OCI-LY1 (cell line): ENCODE results near the gene EBF3.

Experiments used
- H2AFZ ChIP-seq: fragments of 200-600 bp; sonication (generic), shearing (Covaris generic); 2 replicates; pipeline ENCODE4 v1.6.0; 2014; ENCODE audit warnings: antibody characterized with exemption, mild to moderate bottlenecking, low read length
- H3F3A ChIP-seq: fragments of 200-600 bp; sonication (generic), shearing (Covaris generic); 2 replicates; pipeline ENCODE4 v1.6.0; 2014; ENCODE audit warnings: mild to moderate bottlenecking, antibody characterized with exemption, low read length, moderate library complexity; ENCODE audit not compliant: insufficient read depth
- H3K27ac ChIP-seq: fragments of 200-600 bp; sonication (generic); 2 replicates; pipeline ENCODE4 v1.5.1; 2014; ENCODE audit warnings: low read length, mixed run types, mild to moderate bottlenecking, low read depth; ENCODE audit not compliant: poor library complexity, severe bottlenecking
- H3K27me3 ChIP-seq: fragments of 200-600 bp; sonication (generic); 2 replicates; pipeline ENCODE4 v1.6.0; 2014; ENCODE audit warnings: antibody characterized with exemption, mild to moderate bottlenecking, low read length, moderate library complexity; ENCODE audit not compliant: insufficient read depth
- H3K36me3 ChIP-seq: fragments of 200-600 bp; sonication (generic); 2 replicates; pipeline ENCODE4 v1.6.1; 2014; ENCODE audit warnings: mild to moderate bottlenecking, antibody characterized with exemption, low read length, moderate library complexity, mixed read lengths; ENCODE audit not compliant: insufficient read depth
- H3K4me1 ChIP-seq: fragments of 200-600 bp; sonication (generic); 2 replicates; pipeline ENCODE4 v1.5.1; 2014; ENCODE audit warnings: mild to moderate bottlenecking, low read length, moderate library complexity; ENCODE audit not compliant: insufficient read depth, severe bottlenecking
- H3K4me2 ChIP-seq: fragments of 200-600 bp; sonication (generic), shearing (Covaris generic); 2 replicates; pipeline ENCODE4 v1.6.1; 2014; ENCODE audit warnings: low read length
- H3K4me3 ChIP-seq: fragments of 200-600 bp; sonication (generic); 2 replicates; pipeline ENCODE4 v1.5.1; 2014; ENCODE audit warnings: low read length, low read depth, mild to moderate bottlenecking, mixed read lengths; ENCODE audit not compliant: poor library complexity, severe bottlenecking
- H3K79me2 ChIP-seq: fragments of 200-600 bp; shearing (Covaris generic); 2 replicates; pipeline ENCODE4 v1.6.1; 2016; ENCODE audit warnings: mixed run types, low read length, mixed read lengths; ENCODE audit not compliant: insufficient read depth
- H3K9ac ChIP-seq: fragments of 200-600 bp; sonication (generic), shearing (Covaris generic); 2 replicates; pipeline ENCODE4 v1.6.1; 2014; ENCODE audit warnings: mild to moderate bottlenecking, low read length, mixed read lengths
- H3K9me2 ChIP-seq: fragments of 200-600 bp; sonication (generic), shearing (Covaris generic); 2 replicates; pipeline ENCODE4 v1.6.1; 2014; ENCODE audit warnings: low read depth, mild to moderate bottlenecking, low read length, mixed read lengths
- H3K9me3 ChIP-seq: fragments of 200-600 bp; shearing (Covaris generic); 2 replicates; pipeline ENCODE4 v1.6.1; 2014; ENCODE audit warnings: low read length, mixed read lengths
- H4K20me1 ChIP-seq: fragments of 200-600 bp; sonication (generic), shearing (Covaris generic); 2 replicates; pipeline ENCODE4 v1.6.0; 2016; ENCODE audit warnings: mild to moderate bottlenecking, low read length; ENCODE audit not compliant: insufficient read depth
- CTCF ChIP-seq: fragments of 200-600 bp; sonication (generic), shearing (Covaris generic); IDR thresholded peaks from 2 replicates; pipeline ENCODE4 v1.5.1; 2017; ENCODE audit warnings: mild to moderate bottlenecking, antibody characterized with exemption, low read length, moderate library complexity, mixed read lengths
- EZH2 ChIP-seq: fragments of 200-600 bp; sonication (generic), shearing (Covaris generic); IDR thresholded peaks from 2 replicates; pipeline ENCODE4 v1.8.0; 2017; ENCODE audit warnings: borderline replicate concordance, mixed run types, mild to moderate bottlenecking, antibody characterized with exemption, low read length, moderate library complexity, mixed read lengths

The EBF3 gene

GRCh38 chr10:129945526-129945925 is 18.5 kb downstream of the EBF3 start:
- Histone ChIP-seq H3K27me3 (no peaks in the 10 kb centered on the region), H2AFZ (no peak overlapping the region), H3K9me3 (no peaks in the 10 kb centered on the region), H3K9ac (no peak overlapping the region), H3K27ac (no peak overlapping the region), H3K79me2 (no peaks in the 10 kb centered on the region), H3K4me1 (no peaks in the 10 kb centered on the region), H4K20me1 (no peaks in the 10 kb centered on the region), H3K4me3 (no peak overlapping the region), H3K4me2 (no peak overlapping the region), H3F3A (no peaks in the 10 kb centered on the region), H3K9me2 (no peaks in the 10 kb centered on the region), H3K36me3 (no peaks in the 10 kb centered on the region)
- TF ChIP-seq CTCF: no peak
- no peak for TF ChIP-seq EZH2

GRCh38 chr10:129945064-129945463 is 19.0 kb downstream of the EBF3 start:
- H3K36me3 ChIP-seq: no peaks in the 10 kb centered on the region
- H3K4me3 ChIP-seq: no peak overlapping the region
- H3K4me1 ChIP-seq: no peaks in the 10 kb centered on the region
- no peaks in the 10 kb centered on the region for H3K9me3 ChIP-seq
- H3K9me2 ChIP-seq: no peaks in the 10 kb centered on the region
- no peak overlapping the region for H3K9ac ChIP-seq
- no peaks in the 10 kb centered on the region for H3F3A ChIP-seq
- H4K20me1 ChIP-seq: no peaks in the 10 kb centered on the region
- H2AFZ ChIP-seq: no peak overlapping the region
- H3K79me2 ChIP-seq: no peaks in the 10 kb centered on the region
- no peak overlapping the region for H3K27ac ChIP-seq
- no peak for TF ChIP-seq EZH2
- TF ChIP-seq CTCF: no peak
- no peaks in the 10 kb centered on the region for H3K27me3 ChIP-seq
- H3K4me2 ChIP-seq: no peak overlapping the region

- no peak for TF ChIP-seq CTCF
- no peak for TF ChIP-seq EZH2
- H3K9me3 ChIP-seq: no peaks in the 10 kb centered on the region
- no peak overlapping the region for H3K9ac ChIP-seq
- no peaks in the 10 kb centered on the region for H3K4me1 ChIP-seq
- no peak overlapping the region for H3K4me2 ChIP-seq
- H3K4me3 ChIP-seq: no peak overlapping the region
- H3K27me3 ChIP-seq: no peaks in the 10 kb centered on the region
- no peaks in the 10 kb centered on the region for H3F3A ChIP-seq
- no peak overlapping the region for H3K27ac ChIP-seq
- H3K79me2 ChIP-seq: no peaks in the 10 kb centered on the region
- H3K9me2 ChIP-seq: no peaks in the 10 kb centered on the region
- no peaks in the 10 kb centered on the region for H4K20me1 ChIP-seq
- no peaks in the 10 kb centered on the region for H3K36me3 ChIP-seq
- no peak overlapping the region for H2AFZ ChIP-seq
Measured at GRCh38 chr10:129944456-129944855, 19.6 kb downstream of the EBF3 start.
